ENCODE data around the gene AUNIP.

Gene AUNIP

GRCh38 chr1:25787760-25788166, 71.5 kb downstream of the AUNIP start:
- DNase-seq, result no peak

- no peak for DNase-seq
Measured at GRCh38 chr1:25786887-25787759, 72.1 kb downstream of the AUNIP start.

DNA sequence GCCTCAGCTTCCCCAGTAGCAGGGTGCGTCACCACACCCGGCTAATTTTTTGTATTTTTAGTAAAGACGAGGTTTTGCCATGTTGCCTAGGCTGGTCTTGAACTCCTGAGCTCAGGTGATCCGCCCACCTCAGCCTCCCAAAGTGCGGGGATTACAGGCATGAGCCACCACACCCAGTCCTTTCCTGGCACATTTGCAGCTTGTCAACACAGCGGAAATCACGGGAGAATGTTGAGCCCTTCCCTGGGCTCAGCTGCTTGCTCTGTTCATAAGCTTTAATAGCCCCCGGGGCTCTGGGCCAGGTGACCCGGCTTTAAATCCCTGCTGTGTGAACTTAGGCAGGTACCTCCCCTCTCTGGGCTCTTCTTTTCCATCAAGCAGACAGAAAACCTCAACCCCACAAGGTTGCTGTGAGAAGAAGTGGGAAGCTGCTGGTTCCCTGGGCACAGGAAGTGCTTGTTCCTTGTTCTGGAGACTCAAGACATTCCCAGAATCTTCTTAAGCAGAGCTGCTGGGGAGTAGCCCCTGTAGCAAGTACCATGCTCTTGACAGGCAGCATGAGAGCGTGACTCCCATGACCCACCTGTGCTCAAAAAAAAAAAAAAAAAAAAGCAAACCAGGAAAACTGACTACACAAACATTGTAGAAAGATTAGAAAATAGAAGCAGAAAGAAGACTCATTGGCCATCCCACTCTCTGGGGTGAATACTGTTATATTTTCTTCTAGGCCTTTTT, 73.8 kb downstream of the AUNIP start:
- no peak for DNase-seq

DNA sequence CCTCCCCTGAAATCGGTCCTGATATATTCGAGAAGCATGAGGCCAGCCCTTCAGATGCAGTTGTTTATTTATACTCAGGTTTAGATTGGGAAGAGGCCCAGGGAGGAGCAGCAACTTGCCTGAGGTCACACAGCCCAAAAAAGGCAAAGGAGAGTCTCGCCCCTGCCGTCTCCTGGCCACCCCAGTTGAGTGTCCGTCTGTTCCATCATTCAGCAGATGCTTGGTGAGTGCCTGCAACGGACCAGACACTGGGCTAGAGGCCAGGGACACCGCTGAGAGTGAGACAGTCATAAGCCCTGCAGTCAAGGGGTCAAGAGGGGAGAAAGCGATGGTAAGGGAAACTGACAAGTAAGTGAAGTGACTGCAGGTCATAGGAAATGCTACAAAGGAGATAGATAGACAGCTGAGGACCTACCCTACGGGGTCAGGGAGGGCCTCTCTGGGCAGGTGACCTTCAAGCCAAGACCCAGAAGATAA, 74.6 kb downstream of the AUNIP start:
- no peak for DNase-seq

Data from inflammatory macrophage treated with lipopolysaccharide for 1 hour (primary cell).